HT1080 (cell line): ENCODE results near the gene SDK1. TPM values are rescaled to one million over a fixed set of nuclear protein-coding genes. Genes with fewer than 3 reads are reported as not detected.

Experiments used
- DNase-seq: peaks from one replicate; pipeline ENCODE4 v3.0.0-alpha.2; 2015; ENCODE audit warnings: low read depth
- total RNA-seq: library from RNA; depleted of rRNA; stranded (reverse); fragments of >200 nt; shearing (Covaris generic); gene quantifications from 2 replicates; pipeline ENCODE4 v1.2.3, GENCODE V29; 2014

Gene SDK1
- total RNA-seq, 1 experiment from 2014 or later: 1.2 TPM

GRCh38 chr7:4010923-4011656, 710.0 kb downstream of the SDK1 start:
- DNase-seq: no peak

GRCh38 chr7:4013793-4014192, 712.7 kb downstream of the SDK1 start:
- DNase-seq: no peak

- DNase-seq: no peak
Observed at GRCh38 chr7:4014346-4015050, 713.4 kb downstream of the SDK1 start.

- DNase-seq: no peak
Observed at GRCh38 chr7:4015371-4015770, 714.3 kb downstream of the SDK1 start.

- DNase-seq: no peak
Observed at GRCh38 chr7:4015996-4016395, 714.9 kb downstream of the SDK1 start.

- DNase-seq: no peak
Observed at GRCh38 chr7:4017081-4017480, 716.0 kb downstream of the SDK1 start.

- DNase-seq: no peak
Observed at GRCh38 chr7:4017785-4018184, 716.7 kb downstream of the SDK1 start.

GRCh38 chr7:4018601-4019316, 717.7 kb downstream of the SDK1 start:
- no peak for DNase-seq

GRCh38 chr7:4020086-4020485, 719.0 kb downstream of the SDK1 start:
- no peak for DNase-seq

- DNase-seq: no peak
Observed at GRCh38 chr7:4021413-4021812, 720.4 kb downstream of the SDK1 start.

- DNase-seq: no peak
Observed at GRCh38 chr7:4022265-4022664, 721.2 kb downstream of the SDK1 start.

- no peak for DNase-seq
Observed at GRCh38 chr7:4023502-4023901, 722.5 kb downstream of the SDK1 start.

GRCh38 chr7:4024133-4024532, 723.1 kb downstream of the SDK1 start:
- no peak for DNase-seq

- no peak for DNase-seq
Observed at GRCh38 chr7:4024806-4025205, 723.8 kb downstream of the SDK1 start.

- no peak for DNase-seq
Observed at GRCh38 chr7:4025210-4025609, 724.2 kb downstream of the SDK1 start.

GRCh38 chr7:4025694-4026615, 724.9 kb downstream of the SDK1 start:
- DNase-seq: no peak

- no peak for DNase-seq
Observed at GRCh38 chr7:4026941-4027486, 726.0 kb downstream of the SDK1 start.

GRCh38 chr7:4028221-4028620, 727.2 kb downstream of the SDK1 start:
- DNase-seq: no peak

GRCh38 chr7:4029941-4030340, 728.9 kb downstream of the SDK1 start:
- no peak for DNase-seq

GRCh38 chr7:4030346-4030950, 729.4 kb downstream of the SDK1 start:
- no peak for DNase-seq

GRCh38 chr7:4033996-4034395, 732.9 kb downstream of the SDK1 start:
- DNase-seq: no peak
